ENCODE measurements around the gene EIF4E1B.

GRCh38 chr5:176676361-176676824 lies 45.9 kb downstream of the EIF4E1B start:
- TF ChIP-seq CTCF (IDR thresholded peaks at IDR 0.05) (no peak), EP300 (IDR thresholded peaks at IDR 0.05) (no peak)

Data from tibial nerve (tissue), 4 donors.